Epithelial cell of esophagus (primary cell): ENCODE measurements around the gene PNMA6A.

ENCODE experiments used
- DNase-seq: peaks from one replicate; pipeline ENCODE4 v3.0.0; 2010; ENCODE audit warnings: low read depth
- H3K4me3 ChIP-seq: 2 replicates; pipeline ENCODE4 v1.5.1; 2011; ENCODE audit warnings: mild to moderate bottlenecking, low read length, control low read depth
- CTCF ChIP-seq: IDR thresholded peaks from 2 replicates; pipeline ENCODE4 v1.5.1; 2011; ENCODE audit warnings: low read depth, mild to moderate bottlenecking, low read length, control low read depth, inconsistent platforms; ENCODE audit not compliant: insufficient read depth; ENCODE audit errors: missing control alignments

Gene PNMA6A

DNA sequence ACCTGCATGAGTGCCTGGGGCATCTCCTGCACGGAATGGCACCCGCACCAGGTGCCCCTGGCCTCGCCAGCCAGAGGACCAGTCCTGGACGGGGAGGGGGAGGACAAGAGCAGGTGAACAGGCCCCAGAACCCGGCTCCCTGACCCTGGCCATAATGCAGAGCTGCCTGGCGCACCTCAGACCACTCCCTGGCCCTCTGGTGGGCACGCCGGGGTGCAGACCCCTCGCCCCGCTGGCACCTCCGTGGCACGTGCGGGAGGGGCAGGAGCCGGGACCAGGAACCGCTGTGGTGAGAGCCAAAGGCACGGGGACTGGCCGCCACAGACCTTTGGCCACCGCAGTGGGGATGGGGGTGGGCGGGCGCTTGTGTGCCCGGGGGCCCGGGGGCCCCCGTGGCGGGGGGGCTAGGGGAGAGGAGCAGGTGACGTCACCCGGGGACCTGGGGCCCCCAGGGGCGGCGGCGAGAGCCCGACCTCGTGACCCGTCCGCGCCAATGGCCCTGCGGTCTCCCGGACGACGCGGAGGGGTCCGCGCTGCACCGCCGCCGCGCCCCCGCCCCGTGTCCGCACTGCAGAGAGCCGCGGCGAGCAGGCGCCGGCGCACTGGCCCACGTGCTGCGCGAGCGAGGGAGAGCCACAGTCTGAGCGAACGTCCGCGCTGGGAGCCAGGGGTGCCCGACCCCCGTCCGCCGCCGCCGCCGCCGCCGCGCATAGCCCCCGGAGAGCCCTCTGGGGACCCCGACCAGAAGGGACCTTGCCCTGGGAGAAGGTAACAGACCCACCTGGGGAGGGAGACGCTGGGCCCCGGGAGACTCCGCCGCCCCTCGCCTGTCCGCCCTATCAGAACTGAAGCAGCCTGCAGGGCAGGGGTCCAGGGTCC lies 16.1 kb upstream of the PNMA6A start, which contains the start of gene PNMA3:
Gene PNMA3, plus strand, starts transcription at position 600 of the 879 bp plus-strand sequence. CDS start 586 bp downstream, outside the sequence.
- no peak for DNase-seq
- TF ChIP-seq CTCF, result no peak
- no peak within 1 kb of the TSS for H3K4me3 ChIP-seq

DNA sequence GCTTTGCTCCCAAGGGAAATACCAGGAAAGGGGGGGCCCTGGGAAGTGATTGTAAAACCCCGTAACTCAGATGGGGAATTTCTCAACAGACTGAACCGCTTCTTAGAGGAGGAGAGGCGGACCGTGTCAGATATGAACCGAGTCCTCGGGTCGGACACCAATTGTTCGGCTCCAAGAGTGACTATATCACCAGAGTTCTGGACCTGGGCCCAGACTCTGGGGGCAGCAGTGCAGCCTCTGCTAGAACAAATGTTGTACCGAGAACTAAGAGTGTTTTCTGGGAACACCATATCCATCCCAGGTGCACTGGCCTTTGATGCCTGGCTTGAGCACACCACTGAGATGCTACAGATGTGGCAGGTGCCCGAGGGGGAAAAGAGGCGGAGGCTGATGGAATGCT lies 15.0 kb upstream of the PNMA6A start:
- no peak overlapping the region for H3K4me3 ChIP-seq
- no peak for DNase-seq
- no peak for TF ChIP-seq CTCF

GRCh38 chrX:153059191-153060094 lies 12.8 kb upstream of the PNMA6A start:
- no peak for DNase-seq
- no peak overlapping the region for H3K4me3 ChIP-seq
- no peak for TF ChIP-seq CTCF

GRCh38 chrX:153060095-153060445 lies 12.2 kb upstream of the PNMA6A start:
- DNase-seq, result no peak
- no peak for TF ChIP-seq CTCF
- no peak overlapping the region for H3K4me3 ChIP-seq

GRCh38 chrX:153061732-153062131 lies 10.5 kb upstream of the PNMA6A start:
- TF ChIP-seq CTCF, result no peak
- DNase-seq, result peak; percentile 50

DNA sequence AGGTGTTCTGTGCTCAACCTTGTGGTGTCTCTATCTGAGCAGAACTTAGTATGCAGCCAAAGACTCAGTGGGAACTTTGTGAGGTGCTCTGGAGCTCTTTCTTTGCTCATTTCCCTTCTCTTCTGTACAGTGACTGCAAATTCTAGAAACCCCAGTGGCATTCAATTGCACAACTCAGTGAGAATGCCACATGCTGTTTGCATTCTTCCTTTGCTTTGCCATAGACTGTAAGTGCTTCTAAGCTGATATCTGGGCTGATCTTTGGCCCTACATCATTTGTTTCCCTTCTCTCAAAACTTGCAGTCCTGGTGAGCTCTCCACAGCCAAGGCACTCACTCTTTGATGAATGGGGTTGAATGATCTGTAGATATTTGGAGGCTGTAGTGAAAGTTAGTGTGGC lies 8.9 kb upstream of the PNMA6A start:
- H3K4me3 ChIP-seq, result no peak overlapping the region
- no peak for DNase-seq
- no peak for TF ChIP-seq CTCF

More at GRCh38 chrX:153061732-153062131, 10.5 kb upstream of the PNMA6A start:
- H3K4me3 ChIP-seq, result no peak overlapping the region
